Type B pancreatic cell (in vitro differentiated cells): ENCODE results near the gene OR1F1. TPM values are rescaled to one million over a fixed set of nuclear protein-coding genes. Genes with fewer than 3 reads are reported as not detected.
A peak's percentile ranks its signal among the peaks of the same experiment; 100 is the strongest.

Experiments
- DNase-seq: peaks from one replicate; pipeline ENCODE4 v3.0.0; 2021; ENCODE audit warnings: mixed read lengths; ENCODE audit not compliant: unreplicated experiment; ENCODE audit errors: extremely low spot score
- H3K27ac Mint-ChIP-seq: 2 replicates; pipeline ENCODE4 v1.8.0; 2021; ENCODE audit warnings: mild to moderate bottlenecking, mixed read lengths
- H3K27me3 Mint-ChIP-seq: 2 replicates; pipeline ENCODE4 v1.8.0; 2021; ENCODE audit warnings: mixed read lengths
- H3K36me3 Mint-ChIP-seq: 2 replicates; pipeline ENCODE4 v1.8.0; 2021; ENCODE audit warnings: mixed read lengths
- H3K4me1 Mint-ChIP-seq: one replicate; pipeline ENCODE4 v1.8.0; 2021; ENCODE audit warnings: mixed read lengths; ENCODE audit not compliant: unreplicated experiment
- H3K4me3 Mint-ChIP-seq: 2 replicates; pipeline ENCODE4 v1.8.0; 2021; ENCODE audit warnings: mild to moderate bottlenecking, mixed read lengths
- H3K9me3 Mint-ChIP-seq: 2 replicates; pipeline ENCODE4 v1.8.0; 2021; ENCODE audit warnings: mixed read lengths
- CTCF ChIP-seq: fragments of 200-600 bp; sonication (generic); conservative IDR thresholded peaks from 2 replicates; pipeline ENCODE4 v1.5.0; 2021; ENCODE audit warnings: antibody characterized with exemption, mild to moderate bottlenecking
- total RNA-seq: library from RNA; stranded (reverse); gene quantifications from 2 replicates; pipeline ENCODE4 v1.2.1, GENCODE V29; 2021; ENCODE audit warnings: low replicate concordance

Gene OR1F1
- total RNA-seq, 1 donor from 2014 or later, result 0.34 TPM

- peaks cover 90% of the 10 kb centered on the region for H3K27me3 Mint-ChIP-seq
- TF ChIP-seq CTCF, result no peak
- H3K27ac Mint-ChIP-seq, result peak overlapping the region; percentile 63
- no peaks in the 10 kb centered on the region for H3K36me3 Mint-ChIP-seq
- DNase-seq, result no peak
- peak overlapping the region; percentile 94 for H3K4me3 Mint-ChIP-seq
- H3K9me3 Mint-ChIP-seq, result no peaks in the 10 kb centered on the region
- peaks cover 18% of the 10 kb centered on the region for H3K4me1 Mint-ChIP-seq
Measured at GRCh38 chr16:3189869-3190268, 1.9 kb downstream of the OR1F1 start.

GRCh38 chr16:3190949-3191353 lies 2.9 kb downstream of the OR1F1 start:
- Mint-ChIP-seq H3K4me3 (peak overlapping the region; percentile 94), H3K9me3 (no peaks in the 10 kb centered on the region), H3K27ac (peak overlapping the region; percentile 52), H3K4me1 (peaks cover 18% of the 10 kb centered on the region), H3K36me3 (no peaks in the 10 kb centered on the region), H3K27me3 (peaks cover 94% of the 10 kb centered on the region)
- TF ChIP-seq CTCF, result no peak
- no peak for DNase-seq

GRCh38 chr16:3192476-3193019 lies 4.5 kb downstream of the OR1F1 start:
- H3K4me3 Mint-ChIP-seq, result no peak overlapping the region
- H3K4me1 Mint-ChIP-seq, result peaks cover 18% of the 10 kb centered on the region
- H3K27me3 Mint-ChIP-seq, result peaks cover 88% of the 10 kb centered on the region
- TF ChIP-seq CTCF, result no peak
- H3K36me3 Mint-ChIP-seq, result no peaks in the 10 kb centered on the region
- no peaks in the 10 kb centered on the region for H3K9me3 Mint-ChIP-seq
- no peak overlapping the region for H3K27ac Mint-ChIP-seq
- DNase-seq, result no peak

- peaks cover 18% of the 10 kb centered on the region for H3K4me1 Mint-ChIP-seq
- DNase-seq, result no peak
- no peaks in the 10 kb centered on the region for H3K36me3 Mint-ChIP-seq
- no peaks in the 10 kb centered on the region for H3K9me3 Mint-ChIP-seq
- H3K4me3 Mint-ChIP-seq, result no peak overlapping the region
- no peak for TF ChIP-seq CTCF
- H3K27ac Mint-ChIP-seq, result no peak overlapping the region
- peaks cover 85% of the 10 kb centered on the region for H3K27me3 Mint-ChIP-seq
Measured at GRCh38 chr16:3193221-3194212, 5.5 kb downstream of the OR1F1 start.

GRCh38 chr16:3194792-3195191 lies 6.8 kb downstream of the OR1F1 start:
- Mint-ChIP-seq H3K4me1 (peaks cover 16% of the 10 kb centered on the region), H3K27ac (no peak overlapping the region), H3K4me3 (no peak overlapping the region), H3K27me3 (peaks cover 81% of the 10 kb centered on the region), H3K36me3 (no peaks in the 10 kb centered on the region), H3K9me3 (no peaks in the 10 kb centered on the region)
- no peak for DNase-seq
- no peak for TF ChIP-seq CTCF
